Measurements from ENCODE around the gene PEX16. TPM values are rescaled to one million over a fixed set of nuclear protein-coding genes. Genes with fewer than 3 reads are reported as not detected.
A peak's percentile ranks its signal among the peaks of the same experiment; 100 is the strongest.
"Not testable (repeated sequence)": the region's sequence is repeated elsewhere in the genome, so short reads cannot be mapped to it uniquely, and the experiment has no call there.

Gene PEX16
- total and polyA plus RNA-seq, 5 donors, result 14.3 to 17.7 (median 16.7) TPM

GRCh38 chr11:45913942-45914635, 3.6 kb downstream of the PEX16 start:
- 89% methylated on average over 22 of the region's 22 CpGs for WGBS

GRCh38 chr11:45913514-45913913, 4.2 kb downstream of the PEX16 start:
- intact Hi-C loops (cut with DNase I), result no loop called here
- no peaks in the 10 kb centered on the region for H3K4me1 ChIP-seq (ENCODE audit: control insufficient read depth, insufficient read depth, low read length)
- H3K27me3 ChIP-seq (ENCODE audit: control insufficient read depth, insufficient read depth), result no peaks in the 10 kb centered on the region
- no peak for ATAC-seq
- H3K4me3 ChIP-seq (ENCODE audit: low read length), result no peak overlapping the region
- no peak overlapping the region for H3K27ac ChIP-seq (ENCODE audit: low read length)
- H3K9me3 ChIP-seq (ENCODE audit: control insufficient read depth, low read length), result no peaks in the 10 kb centered on the region
- WGBS, result 94% methylated on average over 19 of the region's 19 CpGs
- peak in 1 of 3 donors; percentile 60 for DNase-seq

More at GRCh38 chr11:45913942-45914635, 3.6 kb downstream of the PEX16 start:
- Histone ChIP-seq H3K4me3 (ENCODE audit: low read length) (no peak overlapping the region), H3K4me1 (ENCODE audit: control insufficient read depth, insufficient read depth, low read length) (no peaks in the 10 kb centered on the region), H3K27me3 (ENCODE audit: control insufficient read depth, insufficient read depth) (no peaks in the 10 kb centered on the region), H3K9me3 (ENCODE audit: control insufficient read depth, low read length) (no peaks in the 10 kb centered on the region), H3K27ac (ENCODE audit: low read length) (no peak overlapping the region)
- DNase-seq (peak in 1 of 3 donors; percentile 42), ATAC-seq (no peak)
- intact Hi-C loops (cut with DNase I), result no loop called here

- intact Hi-C loops (cut with DNase I), result no loop called here
- Histone ChIP-seq H3K4me3 (ENCODE audit: low read length) (no peak overlapping the region), H3K9me3 (ENCODE audit: control insufficient read depth, low read length) (no peaks in the 10 kb centered on the region), H3K27ac (ENCODE audit: low read length) (no peak overlapping the region), H3K27me3 (ENCODE audit: control insufficient read depth, insufficient read depth) (no peaks in the 10 kb centered on the region), H3K4me1 (ENCODE audit: control insufficient read depth, insufficient read depth, low read length) (no peaks in the 10 kb centered on the region)
- ATAC-seq, result no peak
- DNase-seq, result no peak
- 83% methylated on average over 9 of the region's 9 CpGs for WGBS
These were observed 7.1 kb downstream of the PEX16 start for GRCh38 chr11:45910623-45911022.

GRCh38 chr11:45909594-45910475, 7.8 kb downstream of the PEX16 start:
- 91% methylated on average over 32 of the region's 32 CpGs for WGBS
- ATAC-seq, result no peak

GRCh38 chr11:45907911-45908370, 9.7 kb downstream of the PEX16 start:
- no peak overlapping the region for H3K27ac ChIP-seq (ENCODE audit: low read length)
- no peaks in the 10 kb centered on the region for H3K4me1 ChIP-seq (ENCODE audit: control insufficient read depth, insufficient read depth, low read length)
- DNase-seq, result peak in 2 of 3 donors; percentile 53 to 70
- H3K9me3 ChIP-seq (ENCODE audit: control insufficient read depth, low read length), result no peaks in the 10 kb centered on the region
- H3K27me3 ChIP-seq (ENCODE audit: control insufficient read depth, insufficient read depth), result no peaks in the 10 kb centered on the region
- peak in 1 of 2 donors; percentile 4 for ATAC-seq
- intact Hi-C loops (cut with DNase I), result no loop called here
- 67% methylated on average over 8 of the region's 8 CpGs for WGBS
- H3K4me3 ChIP-seq (ENCODE audit: low read length), result no peak overlapping the region

More at GRCh38 chr11:45909594-45910475, 7.8 kb downstream of the PEX16 start:
- no peaks in the 10 kb centered on the region for H3K9me3 ChIP-seq (ENCODE audit: control insufficient read depth, low read length)
- no peak overlapping the region for H3K27ac ChIP-seq (ENCODE audit: low read length)
- intact Hi-C loops (cut with DNase I), result no loop called here
- no peak overlapping the region for H3K4me3 ChIP-seq (ENCODE audit: low read length)
- H3K4me1 ChIP-seq (ENCODE audit: control insufficient read depth, insufficient read depth, low read length), result no peaks in the 10 kb centered on the region
- no peaks in the 10 kb centered on the region for H3K27me3 ChIP-seq (ENCODE audit: control insufficient read depth, insufficient read depth)
- no peak for DNase-seq

- DNase-seq (no peak), ATAC-seq (peak in 1 of 2 donors; percentile 4)
- Histone ChIP-seq H3K9me3 (ENCODE audit: control insufficient read depth, low read length) (no peaks in the 10 kb centered on the region), H3K4me1 (ENCODE audit: control insufficient read depth, insufficient read depth, low read length) (no peaks in the 10 kb centered on the region), H3K27me3 (ENCODE audit: control insufficient read depth, insufficient read depth) (no peaks in the 10 kb centered on the region), H3K27ac (ENCODE audit: low read length) (no peak within 1 kb of the TSS), H3K4me3 (ENCODE audit: low read length) (no peak within 1 kb of the TSS)
- 70% methylated on average over 18 of the region's 18 CpGs for WGBS
- intact Hi-C loops (cut with DNase I), result no loop called here
These were observed 10.6 kb downstream of the PEX16 start, which contains the start of gene FREY1 for GRCh38 chr11:45906965-45907611. TSS of gene FREY1 (minus strand) at chr11:45907271. CDS start at chr11:45907245, 26 bp downstream.

- DNase-seq (no peak), ATAC-seq (peak in 1 of 2 donors; percentile 3)
- H3K4me1 ChIP-seq (ENCODE audit: control insufficient read depth, insufficient read depth, low read length), result peaks cover under 1% of the 10 kb centered on the region
- no peaks in the 10 kb centered on the region for H3K27me3 ChIP-seq (ENCODE audit: control insufficient read depth, insufficient read depth)
- intact Hi-C loops (cut with DNase I), result no loop called here
- H3K27ac ChIP-seq (ENCODE audit: low read length), result no peak overlapping the region
- H3K4me3 ChIP-seq (ENCODE audit: low read length), result no peak overlapping the region
- 66% methylated on average over 19 of the region's 19 CpGs for WGBS
- no peaks in the 10 kb centered on the region for H3K9me3 ChIP-seq (ENCODE audit: control insufficient read depth, low read length)
These were observed 11.5 kb downstream of the PEX16 start for GRCh38 chr11:45906096-45906682.

GRCh38 chr11:45905576-45905975, 12.1 kb downstream of the PEX16 start:
- DNase-seq; H3K9me3 ChIP-seq (ENCODE audit: control insufficient read depth, low read length); ATAC-seq; H3K4me3 ChIP-seq (ENCODE audit: low read length); intact Hi-C loops (cut with DNase I); H3K27me3 ChIP-seq (ENCODE audit: control insufficient read depth, insufficient read depth); H3K27ac ChIP-seq (ENCODE audit: low read length); H3K4me1 ChIP-seq (ENCODE audit: control insufficient read depth, insufficient read depth, low read length): not testable (repeated sequence)
- WGBS, result 78% methylated on average over 6 of the region's 6 CpGs

GRCh38 chr11:45905095-45905494, 12.6 kb downstream of the PEX16 start:
- Histone ChIP-seq H3K4me1 (ENCODE audit: control insufficient read depth, insufficient read depth, low read length) (peaks cover 4% of the 10 kb centered on the region), H3K4me3 (ENCODE audit: low read length) (no peak overlapping the region), H3K9me3 (ENCODE audit: control insufficient read depth, low read length) (no peaks in the 10 kb centered on the region), H3K27me3 (ENCODE audit: control insufficient read depth, insufficient read depth) (no peaks in the 10 kb centered on the region), H3K27ac (ENCODE audit: low read length) (no peak overlapping the region)
- intact Hi-C loops (cut with DNase I), result no loop called here
- WGBS, result 92% methylated on average over 19 of the region's 19 CpGs
- ATAC-seq, result no peak
- no peak for DNase-seq

- 79% methylated on average over 15 of the region's 15 CpGs for WGBS
- ATAC-seq (no peak), DNase-seq (no peak)
- H3K9me3 ChIP-seq (ENCODE audit: control insufficient read depth, low read length), result no peaks in the 10 kb centered on the region
- H3K27ac ChIP-seq (ENCODE audit: low read length), result no peak overlapping the region
- H3K27me3 ChIP-seq (ENCODE audit: control insufficient read depth, insufficient read depth), result no peaks in the 10 kb centered on the region
- intact Hi-C loops (cut with DNase I), result no loop called here
- peaks cover 4% of the 10 kb centered on the region for H3K4me1 ChIP-seq (ENCODE audit: control insufficient read depth, insufficient read depth, low read length)
- no peak overlapping the region for H3K4me3 ChIP-seq (ENCODE audit: low read length)
These were observed 13.3 kb downstream of the PEX16 start for GRCh38 chr11:45904309-45904915.

All from right cardiac atrium (tissue), 5 donors.